Measurements from ENCODE around the gene NTMT2. TPM values are rescaled to one million over a fixed set of nuclear protein-coding genes. Genes with fewer than 3 reads are reported as not detected.

NTMT2 gene
- total and polyA plus RNA-seq, 4 donors: not detected

- Histone ChIP-seq H3K4me1 (ENCODE audit: control insufficient read depth in 5 of 5, insufficient read depth in 5 of 5, low read length in 5 of 5) (no peaks in the 10 kb centered on the region), H3K27me3 (ENCODE audit: control insufficient read depth in 3 of 3, insufficient read depth in 3 of 3, low read length in 2 of 3) (no peaks in the 10 kb centered on the region), H3K4me3 (no peak overlapping the region), H3K36me3 (ENCODE audit: control insufficient read depth in 4 of 4, insufficient read depth in 4 of 4, low read length in 4 of 4) (no peaks in the 10 kb centered on the region), H3K27ac (ENCODE audit: low read depth in 1 of 2, low read length in 1 of 2) (no peak overlapping the region), H3K9ac (ENCODE audit: insufficient read depth in 1 of 2, low read length in 2 of 2) (no peak overlapping the region), H3K9me3 (ENCODE audit: control insufficient read depth in 4 of 4, insufficient read depth in 3 of 4, low read length in 3 of 4) (peaks cover 0 to 6% (median 0%) of the 10 kb centered on the region in 4 donors)
- 81 to 86% methylated on average over 5 of the region's 5 CpGs for WGBS, 2 donors
- no peak for TF ChIP-seq CTCF (IDR thresholded peaks at IDR 0.05; ENCODE audit: control extremely low read depth, extremely low read depth)
- no peak for ATAC-seq (ENCODE audit: insufficient read depth, low FRiP score)
- DNase-seq: no peak
Measured at GRCh38 chr1:170175041-170175440, 29.3 kb downstream of the NTMT2 start.

DNA sequence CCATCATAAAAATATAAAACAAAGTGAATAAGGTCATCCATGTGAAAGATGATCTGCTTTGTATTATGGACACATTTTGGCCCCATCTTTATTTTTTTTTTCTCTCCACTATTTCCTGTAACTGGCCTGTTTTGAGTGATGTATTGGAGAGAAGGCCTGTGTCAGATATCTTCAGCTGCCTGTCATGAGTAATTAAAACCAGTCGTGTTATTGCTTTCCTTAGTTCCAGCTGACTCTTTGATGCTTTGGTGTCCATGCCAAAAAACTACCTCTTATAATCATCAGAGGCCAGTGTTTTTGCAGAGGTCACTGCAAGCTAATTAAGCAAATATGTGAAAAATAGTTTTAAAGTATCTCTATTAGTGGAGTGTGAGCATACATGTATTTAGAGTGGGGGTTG is 29.7 kb downstream of the NTMT2 start:
- Histone ChIP-seq H3K27me3 (ENCODE audit: control insufficient read depth in 3 of 3, insufficient read depth in 3 of 3, low read length in 2 of 3) (no peaks in the 10 kb centered on the region), H3K36me3 (ENCODE audit: control insufficient read depth in 4 of 4, insufficient read depth in 4 of 4, low read length in 4 of 4) (no peaks in the 10 kb centered on the region), H3K4me1 (ENCODE audit: control insufficient read depth in 5 of 5, insufficient read depth in 5 of 5, low read length in 5 of 5) (no peaks in the 10 kb centered on the region), H3K9ac (ENCODE audit: insufficient read depth in 1 of 2, low read length in 2 of 2) (no peak overlapping the region), H3K4me3 (no peak overlapping the region), H3K27ac (ENCODE audit: low read depth in 1 of 2, low read length in 1 of 2) (no peak overlapping the region), H3K9me3 (ENCODE audit: control insufficient read depth in 4 of 4, insufficient read depth in 3 of 4, low read length in 3 of 4) (peaks cover 0 to 2% (median 0%) of the 10 kb centered on the region in 4 donors)
- ATAC-seq (ENCODE audit: insufficient read depth, low FRiP score) (no peak), DNase-seq (no peak)
- no peak for TF ChIP-seq CTCF (IDR thresholded peaks at IDR 0.05; ENCODE audit: control extremely low read depth, extremely low read depth)
- 54 to 61% methylated on average over 1 of the region's 1 CpG for WGBS, 2 donors

GRCh38 chr1:170176772-170177171 is 31.0 kb downstream of the NTMT2 start:
- DNase-seq: no peak
- no peaks in the 10 kb centered on the region for H3K4me1 ChIP-seq (ENCODE audit: control insufficient read depth in 5 of 5, insufficient read depth in 5 of 5, low read length in 5 of 5)
- TF ChIP-seq CTCF (IDR thresholded peaks at IDR 0.05; ENCODE audit: control extremely low read depth, extremely low read depth): no peak
- no peak overlapping the region for H3K4me3 ChIP-seq
- H3K27me3 ChIP-seq (ENCODE audit: control insufficient read depth in 3 of 3, insufficient read depth in 3 of 3, low read length in 2 of 3): no peaks in the 10 kb centered on the region
- H3K27ac ChIP-seq (ENCODE audit: low read depth in 1 of 2, low read length in 1 of 2): no peak overlapping the region
- 77 to 80% methylated on average over 3 of the region's 3 CpGs for WGBS, 2 donors
- ATAC-seq (ENCODE audit: insufficient read depth, low FRiP score): no peak
- H3K36me3 ChIP-seq (ENCODE audit: control insufficient read depth in 4 of 4, insufficient read depth in 4 of 4, low read length in 4 of 4): no peaks in the 10 kb centered on the region
- H3K9ac ChIP-seq (ENCODE audit: insufficient read depth in 1 of 2, low read length in 2 of 2): no peak overlapping the region
- no peaks in the 10 kb centered on the region for H3K9me3 ChIP-seq (ENCODE audit: control insufficient read depth in 4 of 4, insufficient read depth in 3 of 4, low read length in 3 of 4)

GRCh38 chr1:170182442-170182841 is 36.7 kb downstream of the NTMT2 start:
- no peak for DNase-seq
- Histone ChIP-seq H3K27me3 (ENCODE audit: control insufficient read depth in 3 of 3, insufficient read depth in 3 of 3, low read length in 2 of 3) (no peaks in the 10 kb centered on the region), H3K27ac (ENCODE audit: low read depth in 1 of 2, low read length in 1 of 2) (no peak overlapping the region), H3K4me1 (ENCODE audit: control insufficient read depth in 5 of 5, insufficient read depth in 5 of 5, low read length in 5 of 5) (no peaks in the 10 kb centered on the region), H3K4me3 (no peak overlapping the region), H3K36me3 (ENCODE audit: control insufficient read depth in 4 of 4, insufficient read depth in 4 of 4, low read length in 4 of 4) (no peaks in the 10 kb centered on the region), H3K9ac (ENCODE audit: insufficient read depth in 1 of 2, low read length in 2 of 2) (no peak overlapping the region), H3K9me3 (ENCODE audit: control insufficient read depth in 4 of 4, insufficient read depth in 3 of 4, low read length in 3 of 4) (peaks cover 0 to 3% (median 0%) of the 10 kb centered on the region in 4 donors)
- no peak for TF ChIP-seq CTCF (IDR thresholded peaks at IDR 0.05; ENCODE audit: control extremely low read depth, extremely low read depth)
- WGBS, 2 donors: 67 to 78% methylated on average over 2 of the region's 2 CpGs
- ATAC-seq (ENCODE audit: insufficient read depth, low FRiP score): no peak

All from lung (tissue), 12 donors.